LNCaP clone FGC (cell line): Measurements from ENCODE around the gene KCNIP1.

Source experiments
- DNase-seq: peaks from one replicate; pipeline ENCODE4 v3.0.0-alpha.2; 2011; ENCODE audit warnings: low read depth
- H3K4me3 ChIP-seq: 2 replicates; pipeline ENCODE4 v1.5.1; 2011; ENCODE audit warnings: mild to moderate bottlenecking, low read depth, low read length, control low read depth
- TF ChIP-seq, protein P1 (sequence below): IDR thresholded peaks from 2 replicates; pipeline ENCODE4 v1.5.1; 2012; ENCODE audit warnings: mild to moderate bottlenecking; ENCODE audit not compliant: control insufficient read depth, insufficient read depth; ENCODE audit errors: extremely low read depth

KCNIP1 gene

DNA sequence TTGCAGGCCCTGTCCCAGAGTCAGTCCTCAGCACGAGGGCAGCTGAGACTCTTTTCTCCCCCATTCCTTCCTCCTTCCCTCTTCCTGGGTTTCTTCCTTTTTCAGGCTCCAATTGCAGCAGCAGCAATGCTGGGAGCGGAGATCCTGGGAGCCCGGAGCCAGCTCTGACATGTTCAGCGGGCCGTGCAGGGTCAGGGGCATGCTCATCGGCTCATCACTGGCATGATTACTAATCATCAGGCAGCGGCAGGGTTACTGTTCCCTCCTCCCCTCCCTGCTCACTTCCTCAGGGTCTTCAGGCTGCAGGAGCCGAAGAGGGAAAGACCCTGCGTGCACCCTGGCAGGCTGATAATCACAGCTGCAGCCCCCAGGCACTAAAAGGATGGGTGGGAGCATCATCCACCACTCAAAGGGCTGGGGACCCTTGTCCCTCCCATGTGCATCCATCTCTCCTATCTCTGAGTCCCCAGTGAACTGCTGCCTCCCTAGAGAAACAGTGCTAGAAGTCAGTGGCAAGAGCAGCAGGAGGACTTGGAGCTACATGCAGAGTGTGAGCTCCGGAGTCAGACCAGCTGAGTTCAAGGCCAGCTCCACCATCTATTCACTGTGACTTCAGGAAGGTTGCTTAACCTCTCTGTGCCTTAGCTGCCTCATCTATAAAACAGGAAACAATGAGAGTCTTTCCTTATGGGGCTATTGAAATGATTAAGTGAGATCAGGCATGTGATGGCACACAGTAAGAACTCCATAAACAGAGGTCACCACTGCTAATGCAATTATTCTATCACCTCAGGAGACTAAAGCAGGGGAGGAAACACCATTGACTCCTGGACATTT, 7.8 kb upstream of the KCNIP1 start:
- no peak for DNase-seq
- TF ChIP-seq, protein P1, sequence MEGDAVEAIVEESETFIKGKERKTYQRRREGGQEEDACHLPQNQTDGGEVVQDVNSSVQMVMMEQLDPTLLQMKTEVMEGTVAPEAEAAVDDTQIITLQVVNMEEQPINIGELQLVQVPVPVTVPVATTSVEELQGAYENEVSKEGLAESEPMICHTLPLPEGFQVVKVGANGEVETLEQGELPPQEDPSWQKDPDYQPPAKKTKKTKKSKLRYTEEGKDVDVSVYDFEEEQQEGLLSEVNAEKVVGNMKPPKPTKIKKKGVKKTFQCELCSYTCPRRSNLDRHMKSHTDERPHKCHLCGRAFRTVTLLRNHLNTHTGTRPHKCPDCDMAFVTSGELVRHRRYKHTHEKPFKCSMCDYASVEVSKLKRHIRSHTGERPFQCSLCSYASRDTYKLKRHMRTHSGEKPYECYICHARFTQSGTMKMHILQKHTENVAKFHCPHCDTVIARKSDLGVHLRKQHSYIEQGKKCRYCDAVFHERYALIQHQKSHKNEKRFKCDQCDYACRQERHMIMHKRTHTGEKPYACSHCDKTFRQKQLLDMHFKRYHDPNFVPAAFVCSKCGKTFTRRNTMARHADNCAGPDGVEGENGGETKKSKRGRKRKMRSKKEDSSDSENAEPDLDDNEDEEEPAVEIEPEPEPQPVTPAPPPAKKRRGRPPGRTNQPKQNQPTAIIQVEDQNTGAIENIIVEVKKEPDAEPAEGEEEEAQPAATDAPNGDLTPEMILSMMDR, result no peak
- H3K4me3 ChIP-seq, result no peak overlapping the region

DNA sequence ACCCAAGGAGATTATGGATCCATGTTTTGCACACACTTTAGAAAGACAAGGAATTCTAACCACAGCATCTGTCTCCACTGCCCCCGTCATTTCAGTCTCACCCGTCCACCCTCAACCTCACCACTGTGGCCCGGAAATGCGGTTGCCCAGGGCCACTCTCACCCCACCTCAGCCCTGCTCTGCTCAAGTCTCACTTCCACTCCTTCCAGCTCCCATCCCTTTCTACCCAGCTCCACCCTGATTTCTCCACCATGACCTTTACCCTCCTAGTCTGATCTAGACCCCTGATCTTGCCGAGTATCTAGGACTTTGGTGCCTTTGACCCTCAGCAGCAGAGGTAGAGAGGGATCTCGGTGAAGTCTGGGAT, 7.2 kb upstream of the KCNIP1 start:
- H3K4me3 ChIP-seq, result no peak overlapping the region
- TF ChIP-seq, protein P1, result no peak
- DNase-seq, result no peak

DNA sequence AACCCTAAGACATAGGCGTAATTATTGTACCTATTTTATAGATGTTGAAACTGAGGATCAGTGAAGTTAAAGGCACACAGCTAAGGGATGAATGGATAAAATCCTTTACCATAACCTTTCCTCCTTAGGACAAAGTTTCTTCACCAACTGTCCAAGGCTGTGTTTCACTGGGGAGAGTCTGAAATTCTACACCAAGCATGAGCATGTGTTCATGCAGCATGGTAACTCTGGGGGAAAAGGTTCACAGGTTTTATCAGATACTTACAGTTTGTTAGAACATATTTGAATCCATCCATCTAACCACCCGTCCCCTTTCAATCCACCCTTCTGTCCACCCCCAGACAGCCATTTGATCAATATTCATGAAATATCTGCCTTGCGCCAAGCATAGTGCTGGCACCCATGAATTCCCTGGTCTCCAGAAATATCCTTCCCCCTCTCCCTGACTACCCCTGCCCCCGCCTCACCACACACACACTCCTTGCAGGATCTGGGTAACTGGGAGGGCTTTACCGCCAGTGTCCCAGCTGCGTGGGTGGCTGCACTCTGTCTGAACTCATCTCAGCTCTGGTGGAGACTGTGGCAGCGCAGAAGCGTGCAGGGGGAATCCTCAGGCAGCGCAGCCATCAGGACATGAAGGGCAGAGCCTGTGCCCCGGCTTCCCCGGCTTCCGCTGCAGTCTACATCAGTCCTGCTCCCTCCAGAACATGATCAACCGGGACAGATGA, 6.3 kb upstream of the KCNIP1 start:
- H3K4me3 ChIP-seq, result no peak overlapping the region
- no peak for DNase-seq
- TF ChIP-seq, protein P1, result no peak

DNA sequence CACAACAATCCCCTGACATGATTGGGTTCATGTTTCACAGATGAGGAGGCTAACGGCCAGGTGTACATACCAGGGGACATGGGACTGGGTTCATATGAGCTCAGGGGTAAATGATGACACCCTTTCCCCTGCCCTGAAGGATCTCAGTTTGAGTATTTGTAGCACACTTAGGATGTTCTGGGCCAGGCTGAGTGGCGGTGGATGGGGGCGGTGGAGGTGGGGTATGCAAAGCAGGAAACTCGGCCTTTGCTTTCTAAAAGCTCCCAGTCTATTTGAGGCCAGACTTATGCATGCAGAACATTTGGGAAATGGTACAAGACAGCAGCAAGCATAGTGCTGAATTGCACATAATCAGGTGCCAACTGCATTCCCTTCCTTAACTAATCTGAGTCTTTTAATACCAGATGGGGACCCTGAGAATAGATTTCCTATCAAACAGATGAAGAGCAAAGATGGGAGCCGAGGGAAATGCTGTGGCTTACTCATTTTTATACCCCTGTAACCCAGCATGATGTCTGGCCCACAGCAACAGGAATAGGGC, 4.9 kb upstream of the KCNIP1 start:
- TF ChIP-seq, protein P1, result no peak
- no peak overlapping the region for H3K4me3 ChIP-seq
- no peak for DNase-seq

DNA sequence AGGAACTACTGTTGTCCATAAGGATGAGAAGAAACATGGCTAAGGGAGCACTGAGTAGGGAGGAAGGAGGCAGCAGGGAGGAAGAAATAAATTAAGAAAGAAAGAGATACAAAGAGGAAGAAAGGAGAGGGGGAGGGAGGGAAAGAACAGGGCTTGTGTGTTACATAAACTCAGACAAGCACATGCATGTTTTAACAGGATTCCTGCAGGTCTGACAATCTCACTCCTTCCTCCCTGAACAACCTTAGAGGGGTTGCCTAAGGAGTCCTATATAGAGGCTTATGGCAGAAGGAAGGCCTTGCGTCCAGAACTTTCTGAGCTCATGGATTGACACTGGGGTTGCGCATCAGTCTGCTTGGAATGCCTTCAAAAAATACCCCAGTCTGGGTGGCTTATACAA, 4.2 kb upstream of the KCNIP1 start:
- no peak for DNase-seq
- TF ChIP-seq, protein P1, result no peak

DNA sequence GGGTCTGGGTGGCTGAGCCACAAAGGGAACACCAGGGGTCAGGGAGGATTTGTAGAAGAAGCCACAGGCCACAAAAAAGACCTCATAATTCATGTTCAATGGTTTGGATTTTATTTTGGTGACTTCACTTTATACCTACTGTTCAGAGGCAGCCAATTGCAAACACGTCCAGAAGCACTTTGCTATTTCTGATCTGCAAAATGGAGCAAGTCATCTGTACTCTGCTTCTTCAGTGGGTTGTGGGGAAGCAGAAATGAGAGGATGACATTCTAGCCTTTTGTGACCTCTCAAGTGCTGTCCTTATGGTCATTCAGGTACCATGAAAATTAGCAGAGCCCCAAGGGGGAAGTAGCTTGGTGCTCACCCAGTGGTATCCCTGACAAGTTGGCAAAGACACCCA, 2.5 kb upstream of the KCNIP1 start:
- no peak overlapping the region for H3K4me3 ChIP-seq
- TF ChIP-seq, protein P1, result no peak
- no peak for DNase-seq

More for the DNA sequence above, 4.2 kb upstream of the KCNIP1 start:
- no peak overlapping the region for H3K4me3 ChIP-seq

DNA sequence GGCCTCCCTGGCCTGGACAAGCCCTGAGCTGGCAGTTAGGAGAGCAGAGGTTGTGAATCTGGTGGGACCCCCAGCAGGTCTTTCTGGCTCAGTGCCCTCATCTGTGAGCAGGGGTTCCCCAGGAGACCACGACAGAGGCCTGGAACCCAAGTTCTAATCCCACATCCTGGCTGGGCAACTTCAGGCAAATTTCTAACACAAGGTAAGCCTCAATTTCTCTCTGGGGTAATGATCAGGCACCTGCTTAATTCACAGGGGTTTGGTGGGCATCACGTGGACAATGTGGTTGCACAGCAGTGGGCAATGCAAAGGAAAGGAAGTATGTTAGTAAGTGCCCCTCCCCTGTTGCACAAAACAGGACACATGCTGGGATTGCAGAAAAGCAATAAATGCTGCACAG, 1.9 kb upstream of the KCNIP1 start:
- TF ChIP-seq, protein P1, result no peak
- no peak overlapping the region for H3K4me3 ChIP-seq
- no peak for DNase-seq
